Urothelium cell line (cell line): ENCODE measurements around the gene PAXX.

Source experiments
- DNase-seq: peaks from one replicate; pipeline ENCODE4 v3.0.0; 2011; ENCODE audit warnings: low spot score, mixed read lengths
- FAIRE-seq: peaks from 2 replicates; lab custom pipeline; 2011; peaks lifted over from hg19 to GRCh38; lab: Jason Lieb, UNC

Gene PAXX

GRCh38 chr9:136964833-136965422, 27.3 kb upstream of the PAXX start:
- no peak for DNase-seq
- no peak for FAIRE-seq

- FAIRE-seq (no peak), DNase-seq (no peak)
Observed at GRCh38 chr9:136965771-136966484, 26.3 kb upstream of the PAXX start.

GRCh38 chr9:136968333-136969127, 23.7 kb upstream of the PAXX start:
- DNase-seq, result no peak
- no peak for FAIRE-seq

GRCh38 chr9:136969150-136969549, 23.1 kb upstream of the PAXX start:
- no peak for FAIRE-seq

GRCh38 chr9:136969774-136970173, 22.4 kb upstream of the PAXX start:
- FAIRE-seq, result no peak
- DNase-seq, result no peak

More at GRCh38 chr9:136969150-136969549, 23.1 kb upstream of the PAXX start:
- DNase-seq, result no peak

GRCh38 chr9:136970361-136970760, 21.9 kb upstream of the PAXX start:
- DNase-seq, result no peak
- no peak for FAIRE-seq

GRCh38 chr9:136971746-136972145, 20.5 kb upstream of the PAXX start:
- DNase-seq (no peak), FAIRE-seq (no peak)

GRCh38 chr9:136972335-136972734, 19.9 kb upstream of the PAXX start:
- DNase-seq (no peak), FAIRE-seq (no peak)

GRCh38 chr9:136972743-136973142, 19.5 kb upstream of the PAXX start:
- no peak for DNase-seq
- FAIRE-seq, result no peak

GRCh38 chr9:136973618-136974617, 18.3 kb upstream of the PAXX start:
- FAIRE-seq (no peak), DNase-seq (no peak)

GRCh38 chr9:136974817-136975535, 17.2 kb upstream of the PAXX start:
- DNase-seq (no peak), FAIRE-seq (no peak)

- FAIRE-seq (no peak), DNase-seq (no peak)
Observed at GRCh38 chr9:136975644-136976043, 16.6 kb upstream of the PAXX start.

- no peak for FAIRE-seq
- no peak for DNase-seq
Observed at GRCh38 chr9:136977223-136977622, 15.0 kb upstream of the PAXX start, which contains the start of gene PTGDS. PTGDS (plus strand) TSS chr9:136977504; CDS start chr9:136977579, 75 bp downstream.

GRCh38 chr9:136977649-136978072, 14.6 kb upstream of the PAXX start:
- FAIRE-seq (no peak), DNase-seq (no peak)

- no peak for FAIRE-seq
- DNase-seq, result peak; percentile 71
Observed at GRCh38 chr9:136978073-136978864, 14.0 kb upstream of the PAXX start.

GRCh38 chr9:136978865-136979544, 13.2 kb upstream of the PAXX start:
- no peak for DNase-seq
- no peak for FAIRE-seq

- DNase-seq (no peak), FAIRE-seq (no peak)
Observed at GRCh38 chr9:136979769-136980587, 12.2 kb upstream of the PAXX start.
